Measurements from ENCODE around the gene MARCHF2.

DNA sequence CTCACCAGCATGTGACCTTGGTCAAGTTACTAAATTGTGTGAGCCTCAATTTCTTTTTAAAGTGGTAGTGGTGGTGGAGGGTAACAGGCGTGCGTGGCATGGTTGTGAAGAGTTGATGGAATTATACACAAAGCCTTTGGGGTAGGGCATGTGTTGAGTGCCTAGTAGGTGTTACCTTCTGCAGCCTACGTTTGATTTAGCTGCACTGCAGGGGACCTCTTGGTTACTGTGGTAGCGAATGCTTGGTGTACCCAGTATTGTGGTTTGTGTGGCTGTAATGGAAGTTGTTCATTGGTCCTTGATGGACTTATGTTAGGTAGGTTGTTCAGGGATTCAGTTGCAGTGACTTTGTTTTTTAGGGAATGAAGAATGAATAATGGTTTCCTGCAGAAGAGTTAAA is 64.8 kb downstream of the MARCHF2 start:
- TF ChIP-seq ZFX (CRISPR knock-in tag; IDR thresholded peaks at IDR 0.05): no peak
- TF ChIP-seq SP2 (IDR thresholded peaks at IDR 0.05; ENCODE audit: extremely low read depth, low read depth, low read length, poor library complexity, severe bottlenecking): no peak
- no peak for TF ChIP-seq JUN (IDR thresholded peaks at IDR 0.05; ENCODE audit: borderline replicate concordance, low read depth, low read length)
- TF ChIP-seq JUN (CRISPR knock-in tag; IDR thresholded peaks at IDR 0.05; ENCODE audit: borderline replicate concordance): no peak
- TF ChIP-seq TARDBP (IDR thresholded peaks at IDR 0.05): no peak
- TF ChIP-seq, protein P1, sequence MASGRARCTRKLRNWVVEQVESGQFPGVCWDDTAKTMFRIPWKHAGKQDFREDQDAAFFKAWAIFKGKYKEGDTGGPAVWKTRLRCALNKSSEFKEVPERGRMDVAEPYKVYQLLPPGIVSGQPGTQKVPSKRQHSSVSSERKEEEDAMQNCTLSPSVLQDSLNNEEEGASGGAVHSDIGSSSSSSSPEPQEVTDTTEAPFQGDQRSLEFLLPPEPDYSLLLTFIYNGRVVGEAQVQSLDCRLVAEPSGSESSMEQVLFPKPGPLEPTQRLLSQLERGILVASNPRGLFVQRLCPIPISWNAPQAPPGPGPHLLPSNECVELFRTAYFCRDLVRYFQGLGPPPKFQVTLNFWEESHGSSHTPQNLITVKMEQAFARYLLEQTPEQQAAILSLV (tag; IDR thresholded peaks at IDR 0.05): no peak
- TF ChIP-seq, protein P2, sequence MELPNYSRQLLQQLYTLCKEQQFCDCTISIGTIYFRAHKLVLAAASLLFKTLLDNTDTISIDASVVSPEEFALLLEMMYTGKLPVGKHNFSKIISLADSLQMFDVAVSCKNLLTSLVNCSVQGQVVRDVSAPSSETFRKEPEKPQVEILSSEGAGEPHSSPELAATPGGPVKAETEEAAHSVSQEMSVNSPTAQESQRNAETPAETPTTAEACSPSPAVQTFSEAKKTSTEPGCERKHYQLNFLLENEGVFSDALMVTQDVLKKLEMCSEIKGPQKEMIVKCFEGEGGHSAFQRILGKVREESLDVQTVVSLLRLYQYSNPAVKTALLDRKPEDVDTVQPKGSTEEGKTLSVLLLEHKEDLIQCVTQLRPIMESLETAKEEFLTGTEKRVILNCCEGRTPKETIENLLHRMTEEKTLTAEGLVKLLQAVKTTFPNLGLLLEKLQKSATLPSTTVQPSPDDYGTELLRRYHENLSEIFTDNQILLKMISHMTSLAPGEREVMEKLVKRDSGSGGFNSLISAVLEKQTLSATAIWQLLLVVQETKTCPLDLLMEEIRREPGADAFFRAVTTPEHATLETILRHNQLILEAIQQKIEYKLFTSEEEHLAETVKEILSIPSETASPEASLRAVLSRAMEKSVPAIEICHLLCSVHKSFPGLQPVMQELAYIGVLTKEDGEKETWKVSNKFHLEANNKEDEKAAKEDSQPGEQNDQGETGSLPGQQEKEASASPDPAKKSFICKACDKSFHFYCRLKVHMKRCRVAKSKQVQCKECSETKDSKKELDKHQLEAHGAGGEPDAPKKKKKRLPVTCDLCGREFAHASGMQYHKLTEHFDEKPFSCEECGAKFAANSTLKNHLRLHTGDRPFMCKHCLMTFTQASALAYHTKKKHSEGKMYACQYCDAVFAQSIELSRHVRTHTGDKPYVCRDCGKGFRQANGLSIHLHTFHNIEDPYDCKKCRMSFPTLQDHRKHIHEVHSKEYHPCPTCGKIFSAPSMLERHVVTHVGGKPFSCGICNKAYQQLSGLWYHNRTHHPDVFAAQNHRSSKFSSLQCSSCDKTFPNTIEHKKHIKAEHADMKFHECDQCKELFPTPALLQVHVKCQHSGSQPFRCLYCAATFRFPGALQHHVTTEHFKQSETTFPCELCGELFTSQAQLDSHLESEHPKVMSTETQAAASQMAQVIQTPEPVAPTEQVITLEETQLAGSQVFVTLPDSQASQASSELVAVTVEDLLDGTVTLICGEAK (IDR thresholded peaks at IDR 0.05): no peak
- TF ChIP-seq, protein P2 (CRISPR knock-in tag; IDR thresholded peaks at IDR 0.05): no peak
- TF ChIP-seq SREBF2 (CRISPR knock-in tag; IDR thresholded peaks at IDR 0.05): no peak
- no peak for TF ChIP-seq CHCHD3 (CRISPR knock-in tag; IDR thresholded peaks at IDR 0.05)
- TF ChIP-seq, protein P3, sequence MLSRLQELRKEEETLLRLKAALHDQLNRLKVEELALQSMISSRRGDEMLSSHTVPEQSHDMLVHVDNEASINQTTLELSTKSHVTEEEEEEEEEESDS (CRISPR knock-in tag; IDR thresholded peaks at IDR 0.05): no peak
- TF ChIP-seq SMAD3 (CRISPR knock-in tag; conservative IDR thresholded peaks at IDR 0.05): no peak
- no peak for TF ChIP-seq ZNF282 (CRISPR knock-in tag; IDR thresholded peaks at IDR 0.05)
- TF ChIP-seq POLR2AphosphoS5 (IDR thresholded peaks at IDR 0.05; ENCODE audit: control insufficient read depth, insufficient read depth, low read depth, low read length): no peak
- TF ChIP-seq KDM4B (IDR thresholded peaks at IDR 0.05; ENCODE audit: borderline replicate concordance in 2 of 2, low read depth in 1 of 2): no peak
- TF ChIP-seq FOXM1 (IDR thresholded peaks at IDR 0.05; ENCODE audit: low read depth): no peak
- TF ChIP-seq FOXM1 (CRISPR knock-in tag; IDR thresholded peaks at IDR 0.05; ENCODE audit: low read depth): no peak
